HG02970 (cell line): ENCODE results near the gene ENTPD6.

Experiments used
- ATAC-seq: cut with Tn5 transposase; IDR thresholded peaks from one replicate; pipeline ENCODE4 v1.9.1; 2021; ENCODE audit warnings: mild to moderate bottlenecking, moderate library complexity, moderate number of reproducible peaks; ENCODE audit not compliant: unreplicated experiment, low FRiP score

The ENTPD6 gene

DNA sequence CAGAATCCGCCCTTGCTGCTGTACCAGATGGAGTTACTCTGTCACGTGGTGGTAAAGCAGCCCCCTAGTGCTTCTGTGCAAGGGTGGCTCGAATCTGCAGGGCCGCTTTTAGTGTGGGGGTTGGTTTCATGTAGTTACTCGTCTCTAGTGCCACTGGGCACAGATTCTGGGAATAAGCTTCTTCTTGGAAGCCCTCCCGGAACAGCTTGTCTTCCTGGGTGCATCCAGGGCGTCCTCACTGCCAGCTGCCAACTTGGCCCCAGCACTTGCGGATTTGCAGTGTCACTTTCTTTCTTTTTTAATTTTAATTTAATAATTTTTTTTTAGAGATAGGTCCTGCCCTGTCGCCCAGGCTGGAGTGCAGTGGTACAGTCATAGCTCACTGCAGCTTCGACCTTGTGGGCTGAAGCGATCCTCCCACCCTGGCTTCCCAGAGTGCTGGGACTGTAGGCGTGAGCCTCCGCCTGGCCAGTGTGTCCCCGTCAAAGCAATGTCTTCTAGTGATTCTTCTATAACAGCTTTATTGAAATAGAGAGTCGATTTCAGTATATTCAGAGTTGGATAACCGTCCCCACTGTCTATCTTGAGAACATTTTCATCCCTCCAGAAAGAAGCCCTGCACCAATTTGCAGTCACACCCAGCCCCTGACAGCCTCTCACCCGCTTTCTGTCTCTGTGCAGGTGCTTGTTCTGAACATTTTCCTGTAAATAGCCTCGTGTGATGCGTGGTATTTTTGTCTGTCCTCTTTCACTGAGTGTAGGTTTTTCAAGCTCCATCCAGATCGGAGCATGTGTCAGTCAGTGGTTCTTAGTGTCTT is 78.2 kb downstream of the ENTPD6 start:
- ATAC-seq, result no peak

DNA sequence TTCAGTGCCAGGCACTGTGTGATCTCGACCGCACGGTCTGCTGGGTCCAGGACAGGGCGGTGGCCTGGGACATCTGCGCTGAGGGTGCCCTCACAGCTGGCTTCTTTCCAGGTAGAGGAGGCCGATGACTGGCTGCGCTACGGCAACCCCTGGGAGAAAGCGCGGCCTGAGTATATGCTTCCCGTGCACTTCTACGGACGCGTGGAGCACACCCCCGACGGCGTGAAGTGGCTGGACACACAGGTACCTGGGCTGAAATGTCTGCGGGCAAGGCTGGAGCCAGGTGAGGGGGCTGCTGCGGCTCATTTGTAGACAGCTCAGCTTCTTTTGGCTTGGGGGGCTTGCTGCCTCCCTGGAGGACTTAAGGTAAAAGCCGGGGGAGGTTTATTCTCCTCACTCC is 79.0 kb downstream of the ENTPD6 start:
- ATAC-seq, result no peak

DNA sequence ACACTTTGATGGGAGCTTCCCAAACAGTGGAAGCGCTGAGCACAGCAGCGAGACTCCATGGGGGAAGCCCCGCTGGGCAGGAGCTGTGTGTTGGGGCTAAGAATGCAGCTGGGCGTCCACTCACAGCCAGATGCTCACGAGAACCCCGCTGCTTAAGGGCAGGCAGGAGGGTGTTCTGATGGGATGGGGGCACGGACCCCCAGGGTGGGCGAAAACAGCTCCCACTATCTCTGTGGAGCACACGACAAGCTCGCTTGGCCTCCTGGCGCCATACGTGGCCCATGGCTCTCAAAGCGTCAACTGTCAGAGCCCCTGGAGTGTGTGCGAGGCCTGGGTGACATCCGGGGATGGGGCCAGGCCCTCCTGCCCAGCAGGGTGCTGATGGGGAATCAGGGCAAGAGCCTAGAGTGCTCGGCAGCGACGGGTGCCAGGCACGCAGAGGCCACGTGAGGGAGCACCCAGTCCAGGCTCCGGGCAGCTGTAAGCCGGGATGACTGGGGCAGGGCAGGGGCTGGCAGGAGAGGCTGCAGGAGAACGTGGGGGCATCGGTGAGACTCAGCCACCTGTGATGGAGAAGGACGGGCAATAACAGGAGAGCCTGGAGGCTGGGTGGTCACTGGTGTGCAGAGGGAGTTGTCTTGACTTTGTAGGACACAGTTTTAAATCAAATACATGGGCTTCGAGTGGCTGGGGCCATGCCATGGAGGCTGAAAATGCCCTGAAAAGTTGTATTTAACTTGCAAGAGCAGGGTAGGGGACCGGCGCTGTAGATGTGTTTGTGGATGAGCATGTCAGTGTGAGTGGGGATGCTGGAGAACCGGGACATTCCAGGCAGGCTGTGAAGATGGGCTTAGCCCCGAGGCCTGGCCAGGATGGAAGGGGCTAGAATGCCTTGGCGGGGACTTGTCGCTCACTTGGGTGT is 79.6 kb downstream of the ENTPD6 start:
- ATAC-seq, result no peak

DNA sequence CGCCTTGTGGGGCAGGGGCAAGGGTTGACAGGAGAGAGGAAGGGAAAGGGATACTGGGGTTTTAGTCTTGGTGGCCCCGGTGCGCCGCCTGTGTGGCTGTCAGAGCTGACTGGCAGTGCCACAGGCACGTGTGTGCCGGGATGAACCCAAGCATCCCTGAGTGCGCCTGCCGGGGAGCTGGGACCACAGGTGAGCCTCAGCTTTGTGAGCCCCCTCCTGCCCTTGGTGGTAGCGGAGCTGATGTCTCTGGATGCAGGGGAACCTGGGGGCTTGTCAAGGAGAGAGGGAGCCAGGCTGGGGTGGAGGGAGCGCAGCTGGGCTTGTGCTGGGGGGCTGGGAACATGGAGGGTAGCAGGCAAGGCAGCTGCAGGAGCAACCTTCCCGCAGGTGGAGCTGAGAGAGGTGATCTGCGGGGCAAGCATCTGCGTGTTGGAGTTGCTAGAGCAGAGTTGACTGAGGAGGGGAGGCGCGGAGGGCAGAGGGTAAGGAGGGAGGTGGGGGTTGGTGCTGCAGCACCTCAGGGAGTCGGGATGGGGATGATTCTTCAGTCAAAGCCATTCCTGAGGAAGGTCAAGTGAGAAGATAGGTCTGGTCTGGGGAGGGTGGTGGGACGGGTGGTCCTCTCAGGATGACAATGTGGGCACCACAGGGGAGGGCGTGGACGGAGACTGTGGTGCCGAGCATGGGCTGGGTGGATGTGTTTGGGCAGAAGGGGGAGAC is 80.5 kb downstream of the ENTPD6 start:
- ATAC-seq, result no peak
